Sigmoid colon (tissue), 7 donors: ENCODE results near the gene MDM2. TPM values are rescaled to one million over a fixed set of nuclear protein-coding genes. Genes with fewer than 3 reads are reported as not detected.

Experiments used
- DNase-seq: peaks from one replicate; pipeline ENCODE4 v3.0.0-alpha.2; 2019
- H3K27ac ChIP-seq, 4 donors: fragments of 200-600 bp; sonication (generic); one replicate each; pipeline ENCODE4 v1.5.1; 2016 to 2019; ENCODE audit warnings: mild to moderate bottlenecking in 1 of 4
- H3K27me3 ChIP-seq, 3 donors: fragments of 200-600 bp; sonication (generic); one replicate each; pipeline ENCODE4 v1.5.1; 2019; ENCODE audit warnings: mild to moderate bottlenecking in 1 of 3
- H3K36me3 ChIP-seq, 4 donors: fragments of 200-600 bp; sonication (generic); one replicate each; pipeline ENCODE4 v1.5.1; 2016 to 2019
- H3K4me1 ChIP-seq, 4 donors: fragments of 200-600 bp; sonication (generic); one replicate each; pipeline ENCODE4 v1.5.1; 2017 to 2019
- H3K4me3 ChIP-seq, 4 donors: fragments of 200-600 bp; sonication (generic); one replicate each; pipeline ENCODE4 v1.5.1; 2017 to 2019; ENCODE audit warnings: mild to moderate bottlenecking in 2 of 4, moderate library complexity in 1 of 4
- H3K9me3 ChIP-seq, 4 donors: fragments of 200-600 bp in 3 of 4; sonication (generic) in 3 of 4; one replicate each; pipeline versions ENCODE4 v1.5.1 to v1.6.1; 2013 to 2019
- EP300 ChIP-seq, 4 donors: sonication (generic); formaldehyde crosslinking; IDR thresholded peaks; one replicate each; pipeline ENCODE4 v1.6.1; 2017; ENCODE audit warnings: antibody characterized with exemption in 4 of 4
- POLR2A ChIP-seq, 2 donors: fragments of 450-650 bp; IDR thresholded peaks; one replicate each; pipeline ENCODE4 v1.6.1; 2016; ENCODE audit warnings: antibody characterized with exemption in 2 of 2, mild to moderate bottlenecking in 2 of 2, moderate library complexity in 2 of 2
- POLR2AphosphoS5 ChIP-seq, 4 donors: sonication (generic); formaldehyde crosslinking; IDR thresholded peaks; one replicate each; pipeline ENCODE4 v1.6.1; 2017; ENCODE audit warnings: antibody characterized with exemption in 4 of 4
- WGBS, 2 donors: extraction: QIAGEN DNeasy Blood & Tissue Kit; methylation state at CpG; one replicate each; pipeline ENCODE4 v1.1.7; 2013; 5-methylcytosine and 5-hydroxymethylcytosine counted together
- intact Hi-C: fragments of 100-400 bp; cut with DNase I; formaldehyde crosslinking; loops from one replicate; pipeline ENCODE4 v1.15.1; 2023
- polyA plus RNA-seq, 3 donors: library from polyadenylated mRNA; stranded (reverse); fragments of 200-250 nt; gene quantifications; one replicate each; pipeline ENCODE4 v1.2.3, GENCODE V29; 2013
- total RNA-seq, 4 donors: library from RNA; depleted of rRNA; stranded (reverse); fragments of >200 nt; gene quantifications; one replicate each; pipeline ENCODE4 v1.1.0, GENCODE V29; 2016
- TF ChIP-seq, protein P1 (sequence below), 4 experiments: fragments of 450-650 bp in 3 of 4; fragments of 200-600 bp in 1 of 4; IDR thresholded peaks; one replicate each; pipeline ENCODE4 v1.5.1; 2016 to 2019; ENCODE audit warnings: antibody characterized with exemption in 4 of 4, mild to moderate bottlenecking in 3 of 4, moderate library complexity in 2 of 4
- donor health status: healthy with polysubstance abuse.
- donor health status: Bipolar disorder and iron deficiency.
- donor health status: healthy.

Gene MDM2
- total and polyA plus RNA-seq, 7 donors = 6.0 to 55.4 (median 44.2) TPM

DNA sequence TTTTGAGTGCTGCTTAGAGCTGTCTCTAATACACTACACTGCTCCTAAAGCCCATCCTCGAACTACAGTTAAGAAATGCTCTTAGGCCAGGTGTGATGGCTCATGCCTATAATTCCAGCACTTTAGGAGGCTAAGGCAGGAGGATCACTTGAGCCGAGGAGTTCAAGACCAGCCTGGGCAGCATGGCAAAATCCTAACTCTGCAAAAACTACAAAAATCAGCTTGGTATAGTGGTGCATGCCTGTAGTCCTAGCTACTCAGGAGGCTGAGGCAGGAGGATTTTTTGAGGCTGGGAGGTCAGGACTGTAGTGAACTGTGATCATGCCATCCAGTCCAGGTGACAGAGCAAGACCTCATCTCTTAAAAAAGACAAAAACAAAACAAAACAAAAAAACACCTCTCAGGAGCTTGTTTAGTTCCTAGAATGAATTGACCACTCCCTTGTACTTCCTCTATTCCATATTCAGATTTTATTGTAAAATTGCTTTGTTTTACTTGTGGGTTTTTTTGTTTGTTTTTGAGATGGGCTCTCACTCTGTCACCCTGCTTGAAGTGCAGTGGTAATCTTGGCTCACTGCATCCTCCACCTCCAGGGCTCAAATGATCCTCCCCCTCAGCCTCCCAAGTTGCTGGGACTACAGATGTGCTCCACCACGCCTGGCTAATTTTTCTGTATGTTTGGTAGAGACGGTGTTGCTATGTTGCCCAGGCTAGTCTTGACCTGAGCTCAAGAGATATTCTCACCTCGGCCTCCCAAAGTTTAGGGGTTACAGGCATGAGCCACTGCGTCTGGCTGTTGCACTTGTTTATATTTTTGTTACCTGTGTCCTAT lies 13.6 kb downstream of the MDM2 start:
- no peak overlapping the region for H3K27ac ChIP-seq
- no peaks in the 10 kb centered on the region for H3K27me3 ChIP-seq
- TF ChIP-seq, protein P1, sequence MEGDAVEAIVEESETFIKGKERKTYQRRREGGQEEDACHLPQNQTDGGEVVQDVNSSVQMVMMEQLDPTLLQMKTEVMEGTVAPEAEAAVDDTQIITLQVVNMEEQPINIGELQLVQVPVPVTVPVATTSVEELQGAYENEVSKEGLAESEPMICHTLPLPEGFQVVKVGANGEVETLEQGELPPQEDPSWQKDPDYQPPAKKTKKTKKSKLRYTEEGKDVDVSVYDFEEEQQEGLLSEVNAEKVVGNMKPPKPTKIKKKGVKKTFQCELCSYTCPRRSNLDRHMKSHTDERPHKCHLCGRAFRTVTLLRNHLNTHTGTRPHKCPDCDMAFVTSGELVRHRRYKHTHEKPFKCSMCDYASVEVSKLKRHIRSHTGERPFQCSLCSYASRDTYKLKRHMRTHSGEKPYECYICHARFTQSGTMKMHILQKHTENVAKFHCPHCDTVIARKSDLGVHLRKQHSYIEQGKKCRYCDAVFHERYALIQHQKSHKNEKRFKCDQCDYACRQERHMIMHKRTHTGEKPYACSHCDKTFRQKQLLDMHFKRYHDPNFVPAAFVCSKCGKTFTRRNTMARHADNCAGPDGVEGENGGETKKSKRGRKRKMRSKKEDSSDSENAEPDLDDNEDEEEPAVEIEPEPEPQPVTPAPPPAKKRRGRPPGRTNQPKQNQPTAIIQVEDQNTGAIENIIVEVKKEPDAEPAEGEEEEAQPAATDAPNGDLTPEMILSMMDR (IDR thresholded peaks at IDR 0.05) = no peak
- no peak for TF ChIP-seq POLR2AphosphoS5 (IDR thresholded peaks at IDR 0.05)
- TF ChIP-seq POLR2A (IDR thresholded peaks at IDR 0.05) = no peak
- TF ChIP-seq EP300 (IDR thresholded peaks at IDR 0.05) = no peak
- H3K36me3 ChIP-seq = peaks cover 31 to 99% (median 53%) of the 10 kb centered on the region in 4 donors
- intact Hi-C loops = no loop called here
- H3K9me3 ChIP-seq = no peaks in the 10 kb centered on the region
- 91 to 92% methylated on average over 6 of the region's 6 CpGs for WGBS, 2 donors
- no peak for DNase-seq
- H3K4me1 ChIP-seq = no peaks in the 10 kb centered on the region
- no peak overlapping the region for H3K4me3 ChIP-seq

DNA sequence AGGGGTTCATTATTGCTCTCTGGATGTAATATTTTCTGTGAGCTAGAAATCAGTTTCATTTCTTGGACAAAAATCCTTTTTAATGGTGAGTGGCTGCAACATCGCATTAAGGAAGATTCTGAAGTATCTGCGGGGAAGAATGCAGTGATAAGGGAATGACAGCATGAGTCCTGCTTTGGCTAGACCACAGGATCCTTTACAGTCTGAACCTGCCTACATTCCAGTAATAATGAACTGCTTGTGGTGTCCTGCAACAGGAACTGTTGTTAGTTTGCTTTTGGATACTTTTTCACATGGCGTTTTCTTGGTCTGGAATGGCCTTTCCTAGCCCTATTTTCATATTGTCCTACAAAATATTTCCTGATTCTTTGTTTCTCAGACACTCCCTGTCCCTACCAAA lies 15.7 kb downstream of the MDM2 start:
- Histone ChIP-seq H3K27me3 (no peaks in the 10 kb centered on the region), H3K36me3 (peaks cover 31 to 99% (median 46%) of the 10 kb centered on the region in 4 donors), H3K4me3 (no peak overlapping the region), H3K4me1 (no peaks in the 10 kb centered on the region), H3K27ac (no peak overlapping the region), H3K9me3 (no peaks in the 10 kb centered on the region)
- DNase-seq = no peak
- WGBS, 2 donors = 94 to 97% methylated on average over 3 of the region's 3 CpGs
- TF ChIP-seq, protein P1 (IDR thresholded peaks at IDR 0.05) = no peak
- no peak for TF ChIP-seq POLR2AphosphoS5 (IDR thresholded peaks at IDR 0.05)
- intact Hi-C loops = no loop called here

DNA sequence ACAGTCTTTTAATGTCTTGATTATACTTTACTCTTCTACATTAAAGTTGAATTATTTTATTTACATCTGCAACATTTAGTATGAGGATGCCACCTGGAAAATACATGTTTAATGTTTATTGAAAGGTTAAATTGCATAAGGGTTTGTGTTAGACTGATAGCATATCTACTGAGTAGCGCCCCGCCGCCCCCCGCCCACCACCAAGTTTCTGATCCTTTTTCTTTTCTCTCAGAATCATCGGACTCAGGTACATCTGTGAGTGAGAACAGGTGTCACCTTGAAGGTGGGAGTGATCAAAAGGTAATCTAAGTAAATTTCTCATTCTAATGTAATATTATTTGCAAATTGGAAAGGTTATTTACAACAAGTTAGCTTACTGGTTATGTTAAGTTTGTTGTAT lies 16.2 kb downstream of the MDM2 start:
- no peaks in the 10 kb centered on the region for H3K27me3 ChIP-seq
- intact Hi-C loops = no loop called here
- H3K9me3 ChIP-seq = no peaks in the 10 kb centered on the region
- no peak overlapping the region for H3K27ac ChIP-seq
- H3K4me1 ChIP-seq = no peaks in the 10 kb centered on the region
- WGBS, 2 donors = 85 to 98% methylated on average over 5 of the region's 5 CpGs
- no peak for DNase-seq
- H3K36me3 ChIP-seq = peaks cover 31 to 99% (median 46%) of the 10 kb centered on the region in 4 donors
- TF ChIP-seq POLR2A (IDR thresholded peaks at IDR 0.05) (no peak), POLR2AphosphoS5 (IDR thresholded peaks at IDR 0.05) (no peak), EP300 (IDR thresholded peaks at IDR 0.05) (no peak)
- TF ChIP-seq, protein P1 (IDR thresholded peaks at IDR 0.05) = no peak
- no peak overlapping the region for H3K4me3 ChIP-seq

DNA sequence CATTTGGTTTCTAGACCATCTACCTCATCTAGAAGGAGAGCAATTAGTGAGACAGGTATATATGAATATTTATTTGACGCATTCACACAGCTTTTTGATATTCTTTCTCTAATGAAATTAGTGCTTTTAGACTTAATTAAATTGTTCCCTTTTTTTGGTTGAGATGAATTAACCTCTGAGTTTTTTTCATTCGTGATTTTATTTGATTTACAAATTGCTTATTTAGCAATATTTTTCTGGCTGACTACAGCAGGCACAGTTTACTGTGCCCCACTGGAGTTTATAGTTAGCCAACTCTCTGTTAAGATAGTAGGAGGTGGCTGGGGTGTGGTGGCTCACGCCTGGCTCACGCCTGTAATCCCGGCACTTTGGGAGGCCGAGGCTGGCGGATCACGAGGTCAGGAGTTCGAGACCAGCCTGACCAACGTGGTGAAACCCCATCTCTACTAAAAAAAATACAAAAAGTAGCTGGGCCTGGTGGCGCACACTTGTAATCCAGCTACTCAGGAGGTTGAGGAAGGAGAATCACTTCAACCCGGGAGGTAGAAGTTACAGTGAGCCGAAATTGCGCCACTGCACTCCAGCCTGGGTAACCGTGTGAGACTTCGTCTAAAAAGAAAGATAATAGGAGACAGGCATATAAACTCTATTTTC lies 16.7 kb downstream of the MDM2 start:
- WGBS, 2 donors = 93 to 94% methylated on average over 16 of the region's 16 CpGs
- peaks cover 31 to 99% (median 45%) of the 10 kb centered on the region in 4 donors for H3K36me3 ChIP-seq

More for the DNA sequence above, 16.7 kb downstream of the MDM2 start:
- no peaks in the 10 kb centered on the region for H3K4me1 ChIP-seq
- no peaks in the 10 kb centered on the region for H3K27me3 ChIP-seq
- H3K27ac ChIP-seq = no peak overlapping the region
- intact Hi-C loops = no loop called here
- no peaks in the 10 kb centered on the region for H3K9me3 ChIP-seq
- no peak for DNase-seq
- TF ChIP-seq, protein P1 (IDR thresholded peaks at IDR 0.05) = no peak
- TF ChIP-seq POLR2AphosphoS5 (IDR thresholded peaks at IDR 0.05) = no peak
- no peak for TF ChIP-seq POLR2A (IDR thresholded peaks at IDR 0.05)
- no peak for TF ChIP-seq EP300 (IDR thresholded peaks at IDR 0.05)
- no peak overlapping the region for H3K4me3 ChIP-seq
